Fibroblast of pulmonary artery (primary cell): ENCODE data around the gene CKM.

Experiments used
- DNase-seq: peaks from one replicate; pipeline ENCODE4 v3.0.0-alpha.2; 2010; ENCODE audit warnings: low read depth
- H3K4me3 ChIP-seq: replicated peaks from 2 replicates; pipeline ENCODE4 v1.5.1; 2011; ENCODE audit warnings: low read depth, mild to moderate bottlenecking, control low read depth, low read length, moderate library complexity
- TF ChIP-seq, protein P1 (sequence below): IDR thresholded peaks from 2 replicates; pipeline ENCODE4 v1.5.1; 2011; ENCODE audit warnings: mild to moderate bottlenecking, control low read depth, low read length, inconsistent platforms; ENCODE audit errors: missing control alignments

The CKM gene

DNA sequence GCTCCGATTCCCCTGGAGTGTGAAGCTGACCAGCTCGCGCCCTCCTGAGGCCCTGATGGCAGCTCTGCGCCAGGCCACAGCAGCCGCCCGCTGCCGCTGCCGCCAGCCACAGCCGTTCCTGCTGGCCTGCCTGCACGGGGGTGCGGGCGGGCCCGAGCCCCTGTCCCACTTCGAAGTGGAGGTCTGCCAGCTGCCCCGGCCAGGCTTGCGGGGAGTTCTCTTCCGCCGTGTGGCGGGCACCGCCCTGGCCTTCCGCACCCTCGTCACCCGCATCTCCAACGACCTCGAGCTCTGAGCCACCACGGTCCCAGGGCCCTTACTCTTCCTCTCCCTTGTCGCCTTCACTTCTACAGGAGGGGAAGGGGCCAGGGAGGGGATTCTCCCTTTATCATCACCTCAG lies 20.3 kb downstream of the CKM start:
- TF ChIP-seq, protein P1, sequence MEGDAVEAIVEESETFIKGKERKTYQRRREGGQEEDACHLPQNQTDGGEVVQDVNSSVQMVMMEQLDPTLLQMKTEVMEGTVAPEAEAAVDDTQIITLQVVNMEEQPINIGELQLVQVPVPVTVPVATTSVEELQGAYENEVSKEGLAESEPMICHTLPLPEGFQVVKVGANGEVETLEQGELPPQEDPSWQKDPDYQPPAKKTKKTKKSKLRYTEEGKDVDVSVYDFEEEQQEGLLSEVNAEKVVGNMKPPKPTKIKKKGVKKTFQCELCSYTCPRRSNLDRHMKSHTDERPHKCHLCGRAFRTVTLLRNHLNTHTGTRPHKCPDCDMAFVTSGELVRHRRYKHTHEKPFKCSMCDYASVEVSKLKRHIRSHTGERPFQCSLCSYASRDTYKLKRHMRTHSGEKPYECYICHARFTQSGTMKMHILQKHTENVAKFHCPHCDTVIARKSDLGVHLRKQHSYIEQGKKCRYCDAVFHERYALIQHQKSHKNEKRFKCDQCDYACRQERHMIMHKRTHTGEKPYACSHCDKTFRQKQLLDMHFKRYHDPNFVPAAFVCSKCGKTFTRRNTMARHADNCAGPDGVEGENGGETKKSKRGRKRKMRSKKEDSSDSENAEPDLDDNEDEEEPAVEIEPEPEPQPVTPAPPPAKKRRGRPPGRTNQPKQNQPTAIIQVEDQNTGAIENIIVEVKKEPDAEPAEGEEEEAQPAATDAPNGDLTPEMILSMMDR, result no peak
- H3K4me3 ChIP-seq, result no peak overlapping the region
- no peak for DNase-seq

- TF ChIP-seq, protein P1, result no peak
- DNase-seq, result no peak
- no peak overlapping the region for H3K4me3 ChIP-seq
Measured at GRCh38 chr19:45299719-45300118, 23.0 kb downstream of the CKM start.

- TF ChIP-seq, protein P1, result no peak
- DNase-seq, result no peak
Measured at GRCh38 chr19:45298264-45298663, 24.4 kb downstream of the CKM start.

DNA sequence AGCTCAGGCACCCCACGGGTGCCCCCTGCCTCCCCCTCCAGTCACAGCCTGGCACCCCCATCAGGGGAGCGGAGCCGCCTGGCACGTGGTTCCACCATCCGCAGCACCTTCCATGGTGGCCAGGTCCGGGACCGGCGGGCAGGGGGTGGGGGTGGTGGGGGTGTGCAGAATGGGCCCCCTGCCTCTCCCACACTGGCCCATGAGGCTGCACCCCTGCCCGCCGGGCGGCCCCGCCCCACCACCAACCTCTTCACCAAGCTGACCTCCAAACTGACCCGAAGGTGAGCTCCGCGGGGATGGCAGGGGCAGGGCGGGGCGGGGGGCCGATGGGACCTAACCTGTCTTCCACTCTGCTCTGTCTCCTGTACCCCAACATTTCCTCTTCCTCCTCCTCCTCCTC lies 25.0 kb downstream of the CKM start:
- H3K4me3 ChIP-seq, result no peak overlapping the region
- TF ChIP-seq, protein P1, result no peak
- no peak for DNase-seq

More at GRCh38 chr19:45298264-45298663, 24.4 kb downstream of the CKM start:
- no peak overlapping the region for H3K4me3 ChIP-seq

GRCh38 chr19:45296355-45296754 lies 26.3 kb downstream of the CKM start:
- no peak for DNase-seq
- TF ChIP-seq, protein P1, result no peak
- H3K4me3 ChIP-seq, result no peak overlapping the region

GRCh38 chr19:45295873-45296272 lies 26.8 kb downstream of the CKM start:
- TF ChIP-seq, protein P1, result no peak
- DNase-seq, result no peak
- no peak overlapping the region for H3K4me3 ChIP-seq

DNA sequence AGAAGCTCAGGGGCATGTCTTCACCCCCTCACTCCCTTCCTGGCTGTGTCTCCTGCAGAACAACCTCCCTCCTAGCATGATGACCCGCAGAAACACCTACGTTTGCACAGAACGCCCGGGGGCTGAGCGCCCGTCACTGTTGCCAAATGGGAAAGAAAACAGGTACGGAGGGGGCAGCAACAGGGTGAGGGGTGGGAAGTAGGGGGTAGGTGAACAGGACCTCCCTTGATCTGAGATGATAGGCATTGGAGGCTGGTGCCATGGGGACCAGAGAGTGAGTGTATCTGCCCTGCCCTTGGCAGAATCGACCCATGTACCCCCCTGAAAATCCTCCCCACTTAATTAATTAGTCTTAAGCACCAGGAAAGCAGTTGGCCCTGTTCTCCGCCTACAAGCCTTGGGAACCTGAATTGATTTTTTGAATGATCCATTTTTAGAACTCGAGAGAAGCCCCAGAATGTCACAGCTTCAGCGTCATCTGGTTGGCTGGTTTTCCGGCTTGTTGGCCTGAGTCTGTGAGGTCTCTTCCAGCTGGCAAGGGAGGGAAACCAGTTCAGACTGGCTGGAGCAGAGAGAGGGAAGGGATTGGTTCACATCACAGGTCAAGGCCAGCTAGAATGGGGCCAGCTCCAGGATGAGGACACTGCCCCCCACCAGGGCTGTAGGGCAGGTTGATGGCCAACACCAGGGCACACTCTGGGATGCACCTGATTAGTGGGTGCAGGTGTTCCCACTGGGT lies 28.2 kb downstream of the CKM start:
- no peak for DNase-seq
- TF ChIP-seq, protein P1, result no peak
- no peak overlapping the region for H3K4me3 ChIP-seq
